ENCODE measurements around the gene SOAT2. TPM values are rescaled to one million over a fixed set of nuclear protein-coding genes. Genes with fewer than 3 reads are reported as not detected.

SOAT2 gene
- total and polyA plus RNA-seq, 11 donors: 0.20 to 0.27 TPM; not detected in 9

GRCh38 chr12:53077030-53077429 is 26.3 kb upstream of the SOAT2 start:
- H3K27ac ChIP-seq: peak overlapping the region in 1 of 12 donors; percentile 17
- DNase-seq (no peak), ATAC-seq (no peak)
- no peak for TF ChIP-seq POLR2A (IDR thresholded peaks at IDR 0.05)
- no peak for TF ChIP-seq CTCF (IDR thresholded peaks at IDR 0.05)
- H3K27me3 ChIP-seq: no peaks in the 10 kb centered on the region
- no peak overlapping the region for H3K4me3 ChIP-seq
- peaks cover 0 to 47% (median 37%) of the 10 kb centered on the region in 9 donors for H3K36me3 ChIP-seq
- 93 to 97% (median 96%) methylated on average over 8 of the region's 8 CpGs for WGBS, 4 donors
- intact Hi-C loops (cut with DNase I): no loop called here
- no peaks in the 10 kb centered on the region for H3K9me3 ChIP-seq
- peaks cover 15 to 55% (median 38%) of the 10 kb centered on the region in 12 donors for H3K4me1 ChIP-seq

DNA sequence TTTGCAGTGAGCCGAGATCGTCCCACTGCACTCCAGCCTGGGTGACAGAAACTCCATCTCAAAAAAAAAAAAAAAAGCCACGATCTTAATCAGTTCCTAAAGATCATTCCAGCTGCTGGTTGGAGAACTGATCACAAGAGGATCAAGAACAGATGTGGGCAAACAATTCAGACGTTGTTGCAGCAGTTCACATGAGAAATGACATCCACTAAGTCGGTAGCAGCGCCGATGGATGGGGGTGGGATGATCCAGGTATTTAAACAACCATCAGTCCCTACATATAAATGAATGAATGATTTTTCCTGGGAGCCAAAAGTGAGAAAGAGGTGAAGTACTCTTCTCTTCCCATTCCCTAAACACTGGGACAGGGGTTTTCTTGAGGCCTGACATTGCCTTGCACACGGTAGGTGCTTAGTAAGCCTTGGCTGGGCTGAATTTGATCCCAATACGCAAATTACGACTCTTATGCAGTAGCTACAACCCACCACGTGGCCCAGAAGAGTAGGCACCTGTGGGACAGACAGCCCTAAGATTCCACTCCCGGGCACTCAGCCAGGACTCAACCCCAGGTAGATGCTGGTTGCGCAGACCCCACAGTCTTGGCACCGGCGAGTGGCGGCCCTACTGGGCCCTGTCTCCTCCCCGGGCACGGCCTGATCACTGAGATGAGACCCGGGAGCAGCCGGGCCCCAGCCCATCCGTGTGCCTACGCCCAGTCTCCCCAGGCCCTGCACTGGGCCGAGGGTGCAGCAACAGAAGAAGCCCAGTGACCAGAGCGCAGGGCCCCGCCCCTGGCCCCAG is 24.7 kb upstream of the SOAT2 start:
- H3K9me3 ChIP-seq: no peaks in the 10 kb centered on the region
- peaks cover 0 to 40% (median 37%) of the 10 kb centered on the region in 9 donors for H3K36me3 ChIP-seq
- H3K27me3 ChIP-seq: no peaks in the 10 kb centered on the region
- no peak for TF ChIP-seq POLR2A (IDR thresholded peaks at IDR 0.05)
- no peak for TF ChIP-seq CTCF (IDR thresholded peaks at IDR 0.05)
- DNase-seq (no peak), ATAC-seq (no peak)
- peak overlapping the region; percentile 83 to 100 (median 96) for H3K27ac ChIP-seq
- peaks cover 5 to 40% (median 24%) of the 10 kb centered on the region in 12 donors for H3K4me1 ChIP-seq
- intact Hi-C loops (cut with DNase I): loop anchor here in 2 of 10 donors (2.0 kb wide), 1 partner anchor 18 kb away; the partner anchor contains the start of gene IGFBP6 (in 2 of the 2)
- peak overlapping the region; percentile 48 to 84 (median 72) for H3K4me3 ChIP-seq
- WGBS, 4 donors: 19 to 30% (median 20%) methylated on average over 20 to 25 of the region's 25 CpGs

- Histone ChIP-seq H3K4me1 (peaks cover 0 to 32% (median 19%) of the 10 kb centered on the region in 12 donors), H3K36me3 (peaks cover 0 to 33% (median 29%) of the 10 kb centered on the region in 9 donors), H3K27ac (peak within 1 kb of the TSS; percentile 84 to 100 (median 96)), H3K4me3 (peak within 1 kb of the TSS; percentile 48 to 84 (median 72)), H3K9me3 (peaks cover 0 to 2% (median 0%) of the 10 kb centered on the region in 12 donors), H3K27me3 (no peaks in the 10 kb centered on the region)
- DNase-seq (peak; percentile 96 to 99 (median 97)), ATAC-seq (peak; percentile 99 to 100 (median 99))
- TF ChIP-seq CTCF (IDR thresholded peaks at IDR 0.05) (no peak), POLR2A (IDR thresholded peaks at IDR 0.05) (peak; percentile 22 to 97)
- intact Hi-C loops (cut with DNase I): loop anchor here in 3 of 10 donors (2.0 kb wide), 1 partner anchor 17 kb away; the partner anchor contains the start of gene IGFBP6 (in 3 of the 3)
- WGBS, 4 donors: 1 to 2% (median 2%) methylated on average over 57 to 67 of the region's 67 CpGs
Observed at GRCh38 chr12:53079226-53080117, 23.8 kb upstream of the SOAT2 start, which contains the start of gene SPRYD3. TSS of gene SPRYD3 (minus strand) at chr12:53079390. CDS start at chr12:53079333, 57 bp downstream.
